ENCODE data around the gene TYW1.
"Not testable (repeated sequence)": the region's sequence is repeated elsewhere in the genome, so short reads cannot be mapped to it uniquely, and the experiment has no call there.

Gene TYW1

GRCh38 chr7:67259363-67259762 lies 262.7 kb downstream of the TYW1 start:
- not testable (repeated sequence) for DNase-seq

GRCh38 chr7:67260166-67260586 lies 263.5 kb downstream of the TYW1 start:
- DNase-seq: not testable (repeated sequence)

- DNase-seq: not testable (repeated sequence)
Measured at GRCh38 chr7:67264000-67264399, 267.4 kb downstream of the TYW1 start.

GRCh38 chr7:67266070-67266469 lies 269.4 kb downstream of the TYW1 start:
- not testable (repeated sequence) for DNase-seq

- no peak for DNase-seq
Measured at GRCh38 chr7:67267914-67268313, 271.3 kb downstream of the TYW1 start.

- DNase-seq: not testable (repeated sequence)
Measured at GRCh38 chr7:67269916-67270315, 273.3 kb downstream of the TYW1 start.

All from right forelimb (tissue), 1 donor.